Stomach (tissue), 4 donors: ENCODE results near the gene NEURL1B.

Experiments used
- POLR2A ChIP-seq, 4 donors: fragments of 450-650 bp; IDR thresholded peaks; one replicate each; pipeline ENCODE4 v1.6.1; 2016; ENCODE audit warnings: antibody characterized with exemption in 4 of 4, control low read depth in 2 of 4, mild to moderate bottlenecking in 1 of 4, moderate library complexity in 1 of 4
- TF ChIP-seq, protein P1 (sequence below), 7 experiments: fragments of 450-650 bp in 4 of 7; fragments of 200-600 bp in 3 of 7; sonication (generic) in 3 of 7; IDR thresholded peaks; one replicate each; pipeline ENCODE4 v1.5.1; 2016 to 2019; ENCODE audit warnings: antibody characterized with exemption in 7 of 7, control low read depth in 2 of 7, mild to moderate bottlenecking in 1 of 7

DNA sequence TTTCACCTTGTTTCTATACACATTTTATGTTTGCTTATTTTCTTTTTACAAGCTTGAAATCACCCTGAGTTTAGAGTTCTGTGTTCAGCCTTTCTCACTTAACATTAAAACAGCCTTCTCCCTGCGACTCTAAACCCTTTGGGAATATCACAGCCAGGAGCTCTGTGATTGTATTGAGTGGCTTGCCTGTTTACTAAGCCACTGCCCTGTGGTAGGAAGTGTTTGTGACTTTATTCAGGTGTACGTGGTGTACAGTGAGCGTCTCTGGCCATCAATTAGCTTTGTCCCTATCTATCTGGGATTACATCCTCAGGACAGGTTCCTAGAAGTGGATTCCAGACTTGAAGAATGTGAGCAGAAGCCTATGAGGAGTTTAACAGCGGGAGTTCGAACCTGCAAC lies 11.0 kb upstream of the NEURL1B start:
- TF ChIP-seq, protein P1, sequence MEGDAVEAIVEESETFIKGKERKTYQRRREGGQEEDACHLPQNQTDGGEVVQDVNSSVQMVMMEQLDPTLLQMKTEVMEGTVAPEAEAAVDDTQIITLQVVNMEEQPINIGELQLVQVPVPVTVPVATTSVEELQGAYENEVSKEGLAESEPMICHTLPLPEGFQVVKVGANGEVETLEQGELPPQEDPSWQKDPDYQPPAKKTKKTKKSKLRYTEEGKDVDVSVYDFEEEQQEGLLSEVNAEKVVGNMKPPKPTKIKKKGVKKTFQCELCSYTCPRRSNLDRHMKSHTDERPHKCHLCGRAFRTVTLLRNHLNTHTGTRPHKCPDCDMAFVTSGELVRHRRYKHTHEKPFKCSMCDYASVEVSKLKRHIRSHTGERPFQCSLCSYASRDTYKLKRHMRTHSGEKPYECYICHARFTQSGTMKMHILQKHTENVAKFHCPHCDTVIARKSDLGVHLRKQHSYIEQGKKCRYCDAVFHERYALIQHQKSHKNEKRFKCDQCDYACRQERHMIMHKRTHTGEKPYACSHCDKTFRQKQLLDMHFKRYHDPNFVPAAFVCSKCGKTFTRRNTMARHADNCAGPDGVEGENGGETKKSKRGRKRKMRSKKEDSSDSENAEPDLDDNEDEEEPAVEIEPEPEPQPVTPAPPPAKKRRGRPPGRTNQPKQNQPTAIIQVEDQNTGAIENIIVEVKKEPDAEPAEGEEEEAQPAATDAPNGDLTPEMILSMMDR (IDR thresholded peaks at IDR 0.05) = no peak
- TF ChIP-seq POLR2A (IDR thresholded peaks at IDR 0.05) = no peak
